GM12874 (cell line): ENCODE results near the gene DPH1.

ENCODE experiments used
- TF ChIP-seq, protein P1 (sequence below): IDR thresholded peaks from 2 replicates; pipeline ENCODE4 v1.5.1; 2011; ENCODE audit warnings: low read depth, mild to moderate bottlenecking, control low read depth, low read length, moderate library complexity; ENCODE audit not compliant: insufficient read depth

DPH1 gene

DNA sequence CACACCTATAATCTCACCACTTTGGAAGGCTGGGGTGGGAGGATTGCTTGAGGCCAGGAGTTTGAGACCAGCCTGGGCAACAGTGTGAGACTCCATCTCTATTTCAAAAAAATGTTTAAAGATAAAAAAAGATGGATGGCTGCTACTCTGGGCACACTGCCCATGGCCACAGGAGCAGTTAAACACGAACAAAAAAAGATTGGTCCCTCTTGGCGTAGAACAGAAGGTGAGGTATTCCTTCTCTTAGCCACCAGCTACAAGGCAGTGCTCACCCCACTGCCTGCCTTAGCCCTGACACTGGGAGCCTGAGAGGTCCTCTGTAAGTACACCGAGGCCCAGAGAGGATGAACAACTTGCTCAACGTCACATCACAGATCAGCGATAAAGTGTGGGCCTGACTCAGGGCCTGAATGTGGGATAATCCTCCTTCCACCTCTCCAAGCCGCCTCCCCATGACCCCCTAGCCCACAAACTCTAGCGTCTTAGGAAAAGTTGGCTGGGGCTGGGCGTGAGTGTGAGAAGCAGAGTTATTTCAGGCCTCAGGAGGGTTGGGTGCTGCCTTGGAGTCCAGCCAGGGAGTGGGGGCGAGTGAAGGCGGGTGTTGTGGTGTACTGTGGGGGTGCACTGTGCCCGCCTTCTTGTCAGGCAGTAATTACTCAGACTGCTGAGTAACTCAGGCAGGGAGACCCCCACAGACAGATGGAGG lies 2.3 kb upstream of the DPH1 start:
- TF ChIP-seq, protein P1, sequence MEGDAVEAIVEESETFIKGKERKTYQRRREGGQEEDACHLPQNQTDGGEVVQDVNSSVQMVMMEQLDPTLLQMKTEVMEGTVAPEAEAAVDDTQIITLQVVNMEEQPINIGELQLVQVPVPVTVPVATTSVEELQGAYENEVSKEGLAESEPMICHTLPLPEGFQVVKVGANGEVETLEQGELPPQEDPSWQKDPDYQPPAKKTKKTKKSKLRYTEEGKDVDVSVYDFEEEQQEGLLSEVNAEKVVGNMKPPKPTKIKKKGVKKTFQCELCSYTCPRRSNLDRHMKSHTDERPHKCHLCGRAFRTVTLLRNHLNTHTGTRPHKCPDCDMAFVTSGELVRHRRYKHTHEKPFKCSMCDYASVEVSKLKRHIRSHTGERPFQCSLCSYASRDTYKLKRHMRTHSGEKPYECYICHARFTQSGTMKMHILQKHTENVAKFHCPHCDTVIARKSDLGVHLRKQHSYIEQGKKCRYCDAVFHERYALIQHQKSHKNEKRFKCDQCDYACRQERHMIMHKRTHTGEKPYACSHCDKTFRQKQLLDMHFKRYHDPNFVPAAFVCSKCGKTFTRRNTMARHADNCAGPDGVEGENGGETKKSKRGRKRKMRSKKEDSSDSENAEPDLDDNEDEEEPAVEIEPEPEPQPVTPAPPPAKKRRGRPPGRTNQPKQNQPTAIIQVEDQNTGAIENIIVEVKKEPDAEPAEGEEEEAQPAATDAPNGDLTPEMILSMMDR: no peak

DNA sequence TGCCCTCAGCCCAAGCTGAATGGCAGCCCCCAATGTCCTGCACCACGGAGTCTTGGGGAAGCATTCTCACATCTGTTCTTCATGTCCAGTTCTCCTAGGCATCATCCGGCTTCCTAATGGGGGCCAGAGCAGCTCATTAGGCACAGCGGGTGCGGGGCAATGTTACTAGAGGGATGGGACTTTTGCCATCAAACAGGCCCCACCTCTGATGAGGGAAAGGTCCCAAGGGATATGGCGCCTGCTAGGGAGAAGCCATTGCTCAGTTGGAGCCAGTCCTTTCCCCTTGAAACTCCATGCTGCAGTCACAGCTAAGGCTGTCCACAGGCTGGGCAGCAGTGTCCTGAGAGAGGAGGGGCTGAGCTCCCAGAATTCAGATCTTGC lies 1.7 kb upstream of the DPH1 start:
- TF ChIP-seq, protein P1: no peak

DNA sequence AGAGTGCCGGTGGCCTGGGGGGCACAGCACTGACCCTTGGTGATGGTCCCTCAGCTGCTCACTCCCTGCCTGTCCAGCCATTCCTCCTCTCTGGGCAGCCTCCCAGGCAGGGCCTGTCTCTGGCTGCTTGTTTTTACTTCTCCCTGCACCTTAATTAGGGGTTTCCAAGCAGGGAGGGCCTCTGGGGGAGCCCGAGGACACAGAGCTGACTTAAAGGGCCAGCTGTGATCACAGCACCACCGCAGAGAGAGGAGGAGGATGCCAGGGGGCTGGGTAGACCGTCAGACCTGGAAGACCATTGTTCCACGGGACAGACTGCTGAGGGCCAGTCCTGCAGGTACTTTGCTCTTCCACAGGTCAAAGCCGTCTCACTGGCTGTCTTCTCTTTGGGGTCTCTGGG lies 1.2 kb upstream of the DPH1 start:
- TF ChIP-seq, protein P1: 0 out of 2 replicates have a peak, but pooled peaks have one; percentile 4

DNA sequence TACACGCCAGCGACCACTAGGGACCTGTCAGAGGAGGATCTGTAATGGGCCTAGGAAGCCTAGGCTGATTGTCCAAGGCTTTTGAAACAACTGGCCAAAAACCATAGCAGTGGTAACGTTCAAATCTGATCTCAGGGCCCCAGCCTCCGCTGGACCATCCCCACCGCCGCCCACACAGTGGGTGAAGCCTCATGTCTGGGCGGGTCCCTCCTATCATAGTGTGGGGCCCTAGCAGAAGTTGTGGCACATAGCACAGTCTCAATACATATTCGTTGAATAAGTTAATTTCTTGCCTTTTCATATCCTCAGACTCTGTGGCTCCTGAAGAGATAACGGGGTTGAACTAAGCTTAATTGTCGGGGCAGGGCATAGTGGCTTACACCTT lies 818 bp downstream of the DPH1 start:
- TF ChIP-seq, protein P1: peak; percentile 69

DNA sequence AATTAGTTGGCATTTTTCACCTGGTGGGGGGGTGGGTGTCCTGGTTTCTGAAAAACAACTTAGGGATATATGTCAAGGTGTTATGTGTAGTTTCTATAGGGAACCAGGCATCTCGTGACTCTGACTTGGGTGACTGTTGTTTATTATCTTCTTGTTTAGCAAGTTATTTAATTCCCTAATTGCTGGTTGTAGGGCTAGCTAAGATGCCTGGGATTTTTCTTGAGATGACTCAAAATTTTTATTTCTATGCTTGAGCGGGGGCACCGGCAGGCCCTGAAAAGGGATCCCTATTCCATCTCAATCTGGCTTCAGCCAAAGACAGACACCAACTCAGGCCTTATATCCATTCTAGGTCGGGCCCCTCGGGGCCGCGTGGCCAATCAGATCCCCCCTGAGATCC lies 3.2 kb downstream of the DPH1 start:
- TF ChIP-seq, protein P1: no peak

DNA sequence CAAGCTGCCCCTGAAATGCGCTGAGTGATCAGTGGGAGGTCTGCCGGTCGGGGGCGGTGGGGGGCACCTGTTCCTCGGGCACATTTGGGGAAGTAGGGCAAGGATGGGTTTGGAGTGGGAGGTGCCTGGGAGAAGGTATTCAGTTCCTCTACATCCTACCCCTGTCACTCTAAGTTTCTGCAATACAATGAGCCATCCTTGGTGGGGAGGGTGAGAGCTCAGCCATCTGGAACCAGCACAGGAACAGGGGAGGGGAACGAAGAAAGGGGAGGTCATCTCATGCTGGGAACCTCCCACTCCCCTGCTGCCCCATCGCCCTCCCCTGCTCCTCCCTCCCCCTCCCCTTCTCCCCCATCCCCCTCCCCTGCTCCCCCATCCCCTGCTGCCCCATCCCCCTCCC lies 4.2 kb downstream of the DPH1 start:
- TF ChIP-seq, protein P1: no peak

DNA sequence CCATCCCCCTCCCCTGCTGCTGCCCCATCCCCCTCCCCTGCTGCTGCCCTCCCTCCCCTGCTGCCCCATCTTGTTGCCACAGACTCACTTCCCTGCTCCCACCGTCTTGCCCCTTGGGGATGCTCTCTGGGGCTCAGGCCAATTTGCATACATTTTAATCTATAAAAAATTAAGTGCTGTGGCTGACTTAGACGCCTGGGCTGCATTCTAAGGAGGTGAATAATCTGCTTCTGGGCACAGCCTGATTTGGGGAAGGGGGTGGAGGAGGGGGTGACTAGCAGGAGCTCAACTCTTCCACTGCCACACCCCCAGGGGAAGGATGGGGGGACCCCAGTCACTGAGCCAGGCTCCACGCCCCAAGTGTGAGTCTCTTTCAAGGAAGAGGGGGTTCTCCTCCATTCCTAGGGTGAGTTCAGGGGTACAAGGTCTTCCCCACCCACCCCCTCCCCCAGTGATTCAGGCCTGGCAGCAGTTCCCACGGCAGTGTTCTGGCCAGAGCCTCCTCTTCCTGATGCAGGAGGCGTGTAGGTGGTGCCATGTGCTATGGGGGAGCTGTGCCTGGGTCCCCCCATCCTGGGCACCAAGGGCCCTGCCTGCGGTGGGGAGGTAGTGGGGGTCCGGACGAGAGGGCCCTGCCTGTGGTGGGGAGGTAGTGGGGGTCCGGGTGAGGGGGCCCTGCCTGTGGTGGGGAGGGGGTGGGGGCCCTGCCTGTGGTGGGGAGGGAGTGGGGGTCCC lies 5.0 kb downstream of the DPH1 start:
- TF ChIP-seq, protein P1: no peak
